GM04504 (cell line): ENCODE data around the gene LRRC38.
"Not testable (repeated sequence)": the region's sequence is repeated elsewhere in the genome, so short reads cannot be mapped to it uniquely, and the experiment has no call there.

Experiments used
- DNase-seq: peaks from one replicate; pipeline ENCODE4 v3.0.0-alpha.2; 2012; ENCODE audit warnings: low read depth

LRRC38 gene

GRCh38 chr1:13465515-13465914 is 48.3 kb downstream of the LRRC38 start:
- no peak for DNase-seq

GRCh38 chr1:13462682-13463081 is 51.1 kb downstream of the LRRC38 start:
- DNase-seq = no peak

GRCh38 chr1:13461977-13462376 is 51.8 kb downstream of the LRRC38 start:
- DNase-seq = no peak

GRCh38 chr1:13456904-13457532 is 56.8 kb downstream of the LRRC38 start:
- DNase-seq = no peak

- DNase-seq = no peak
These were observed 62.3 kb downstream of the LRRC38 start for GRCh38 chr1:13451399-13451965.

GRCh38 chr1:13450204-13450603 is 63.6 kb downstream of the LRRC38 start:
- no peak for DNase-seq

GRCh38 chr1:13443335-13443979 is 70.3 kb downstream of the LRRC38 start:
- DNase-seq = no peak

GRCh38 chr1:13439104-13439783 is 74.6 kb downstream of the LRRC38 start:
- DNase-seq = not testable (repeated sequence)

GRCh38 chr1:13435458-13435857 is 78.3 kb downstream of the LRRC38 start:
- DNase-seq = no peak

GRCh38 chr1:13433694-13434358 is 80.0 kb downstream of the LRRC38 start:
- DNase-seq = not testable (repeated sequence)

GRCh38 chr1:13432251-13432650 is 81.6 kb downstream of the LRRC38 start:
- no peak for DNase-seq

GRCh38 chr1:13430495-13430894 is 83.3 kb downstream of the LRRC38 start:
- no peak for DNase-seq
